GM23338 (cell line): Measurements from ENCODE around the gene CNTN5.

Experiments
- CREB1 ChIP-seq: fragments of 250-450 bp; sonication (Bioruptor Pico); IDR thresholded peaks from 2 replicates; pipeline ENCODE4 v1.5.0; 2020; ENCODE audit warnings: low read depth, mild to moderate bottlenecking, moderate library complexity
- CTCF ChIP-seq, 2 experiments: fragments of 200-600 bp in 1 of 2; sonication (generic) in 1 of 2; conservative IDR thresholded peaks; 2 replicates each; pipeline versions ENCODE4 v1.5.1 to v1.6.1; 2016 to 2017; ENCODE audit warnings: antibody characterized with exemption in 2 of 2, low read depth in 2 of 2, mild to moderate bottlenecking in 2 of 2, moderate library complexity in 1 of 2
- ETS1 ChIP-seq: IDR thresholded peaks from 2 replicates; pipeline ENCODE4 v1.6.1; 2016; ENCODE audit warnings: antibody characterized with exemption
- EZH2 ChIP-seq: fragments of 200-600 bp; sonication (generic); IDR thresholded peaks from one replicate; pipeline ENCODE4 v1.8.0; 2017; ENCODE audit warnings: antibody characterized with exemption, mild to moderate bottlenecking, low read depth; ENCODE audit not compliant: unreplicated experiment
- EZH2phosphoT487 ChIP-seq: fragments of 200-600 bp; sonication (generic); IDR thresholded peaks from one replicate; pipeline ENCODE4 v1.8.1; 2018; ENCODE audit warnings: antibody characterized with exemption; ENCODE audit not compliant: unreplicated experiment
- JUNB ChIP-seq: IDR thresholded peaks from one replicate; pipeline ENCODE4 v1.6.1; 2016; ENCODE audit warnings: antibody characterized with exemption; ENCODE audit not compliant: unreplicated experiment
- NANOG ChIP-seq: IDR thresholded peaks from 2 replicates; pipeline ENCODE4 v1.6.1; 2016; ENCODE audit warnings: antibody characterized with exemption, borderline replicate concordance
- POLR2AphosphoS5 ChIP-seq: IDR thresholded peaks from 2 replicates; pipeline ENCODE4 v1.6.1; 2016; ENCODE audit warnings: antibody characterized with exemption, low read depth

- TF ChIP-seq CTCF (conservative IDR thresholded peaks at IDR 0.05; ENCODE audit: low read depth in 2 of 2) (peak; percentile 86 to 98), EZH2 (no peak), CREB1 (CRISPR knock-in tag) (no peak), POLR2AphosphoS5 (no peak), ETS1 (no peak), EZH2phosphoT487 (no peak), JUNB (no peak), NANOG (no peak)
Measured at GRCh38 chr11:99015634-99016454, 4.9 kb upstream of the CNTN5 start.
